ENCODE data around the gene ARRDC5.
"Not testable (repeated sequence)": the region's sequence is repeated elsewhere in the genome, so short reads cannot be mapped to it uniquely, and the experiment has no call there.

ARRDC5 gene

DNA sequence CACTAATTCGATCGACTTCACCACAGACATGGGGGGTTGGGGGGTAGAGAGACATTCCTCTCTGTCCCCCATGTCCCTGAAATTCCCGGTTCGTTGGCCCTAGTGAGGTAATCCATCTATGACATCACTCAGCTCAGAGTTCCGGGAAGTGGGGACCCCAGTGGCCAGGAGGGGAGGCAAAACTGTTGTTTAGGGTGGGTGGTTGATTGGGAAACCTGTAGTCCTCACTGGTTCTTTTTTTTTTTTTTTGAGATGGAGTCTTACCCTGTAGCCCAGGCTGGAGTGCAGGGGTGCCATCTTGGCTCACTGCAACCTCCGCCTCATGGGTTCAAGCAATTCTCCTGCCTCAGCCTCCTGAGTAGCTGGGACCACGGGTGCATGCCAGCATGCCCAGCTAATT, at the start of gene ARRDC5:
ARRDC5 (minus strand) TSS at position 101 of the 400 bp plus-strand sequence; CDS start at position 30, 71 bp downstream.
- no peak for DNase-seq

- no peak for DNase-seq
Observed at GRCh38 chr19:4951656-4952055, 49.0 kb upstream of the ARRDC5 start.

GRCh38 chr19:4950650-4951049, 48.0 kb upstream of the ARRDC5 start:
- not testable (repeated sequence) for DNase-seq

DNA sequence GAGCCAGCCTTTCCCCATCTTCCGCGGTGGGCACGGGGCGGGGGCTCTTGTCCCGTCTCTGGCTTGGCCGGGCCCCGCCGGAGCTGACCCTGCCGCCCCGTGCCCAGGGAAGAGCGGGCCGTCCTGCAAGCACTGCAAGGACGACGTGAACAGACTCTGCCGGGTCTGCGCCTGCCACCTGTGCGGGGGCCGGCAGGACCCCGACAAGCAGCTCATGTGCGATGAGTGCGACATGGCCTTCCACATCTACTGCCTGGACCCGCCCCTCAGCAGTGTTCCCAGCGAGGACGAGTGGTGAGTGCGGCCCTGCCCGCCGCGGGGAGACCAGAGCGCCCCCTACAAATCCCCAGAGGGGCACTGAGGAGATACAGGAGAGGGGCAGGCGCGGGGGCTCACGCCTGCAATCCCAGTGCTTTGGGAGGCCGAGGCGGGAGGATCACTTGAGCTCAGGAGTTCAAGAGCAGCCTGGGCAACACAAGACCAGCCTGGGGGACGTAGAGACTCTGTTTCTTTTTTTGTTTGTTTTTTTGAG, 39.0 kb upstream of the ARRDC5 start:
- DNase-seq = not testable (repeated sequence)

- DNase-seq = no peak
Observed at GRCh38 chr19:4939466-4939865, 36.8 kb upstream of the ARRDC5 start.

DNA sequence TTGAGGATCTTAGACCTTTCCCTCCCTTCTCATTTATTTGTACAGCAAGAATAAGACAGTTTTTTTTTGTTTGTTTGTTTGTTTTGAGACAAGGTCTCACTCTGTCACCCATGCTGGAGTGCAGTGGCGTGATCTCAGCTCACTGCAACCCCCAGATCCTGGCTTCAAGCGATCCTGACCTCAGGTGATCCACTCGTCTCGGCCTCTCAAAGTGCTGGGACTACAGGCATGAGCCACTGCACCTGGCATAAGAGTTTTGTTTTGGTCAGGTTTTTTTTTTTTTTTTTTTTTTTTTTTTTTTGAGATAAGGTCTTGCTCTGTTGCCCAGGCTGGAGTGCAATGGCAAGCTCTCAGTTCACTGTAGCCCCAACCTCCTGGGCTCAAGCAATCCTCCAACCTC, 35.8 kb upstream of the ARRDC5 start:
- not testable (repeated sequence) for DNase-seq

- no peak for DNase-seq
Observed at GRCh38 chr19:4937060-4937459, 34.4 kb upstream of the ARRDC5 start.

DNA sequence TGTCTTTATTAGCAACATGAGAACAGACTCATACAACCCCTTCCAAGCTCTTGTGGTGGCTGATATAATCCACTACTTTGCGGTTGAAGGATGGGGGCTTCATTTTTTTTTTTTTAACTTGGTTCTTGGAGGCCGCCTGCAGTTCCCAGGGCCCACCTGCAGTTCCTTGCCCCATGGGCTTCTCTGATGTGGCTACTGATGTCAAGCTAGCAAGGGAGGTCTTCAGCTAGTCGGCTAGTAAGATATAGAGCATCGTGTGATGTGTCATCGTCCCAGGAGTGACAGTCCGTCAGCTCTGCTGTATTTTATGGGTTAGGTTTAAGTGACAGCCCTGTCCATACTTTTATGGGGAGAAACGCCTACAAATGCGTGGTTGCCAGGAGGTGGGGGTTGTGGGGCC, 32.7 kb upstream of the ARRDC5 start:
- no peak for DNase-seq

GRCh38 chr19:4933528-4933927, 30.8 kb upstream of the ARRDC5 start:
- DNase-seq = no peak

GRCh38 chr19:4932711-4933110, 30.0 kb upstream of the ARRDC5 start:
- DNase-seq = no peak

- DNase-seq = no peak
Observed at GRCh38 chr19:4930664-4931063, 28.0 kb upstream of the ARRDC5 start.

GRCh38 chr19:4929186-4929585, 26.5 kb upstream of the ARRDC5 start:
- no peak for DNase-seq

DNA sequence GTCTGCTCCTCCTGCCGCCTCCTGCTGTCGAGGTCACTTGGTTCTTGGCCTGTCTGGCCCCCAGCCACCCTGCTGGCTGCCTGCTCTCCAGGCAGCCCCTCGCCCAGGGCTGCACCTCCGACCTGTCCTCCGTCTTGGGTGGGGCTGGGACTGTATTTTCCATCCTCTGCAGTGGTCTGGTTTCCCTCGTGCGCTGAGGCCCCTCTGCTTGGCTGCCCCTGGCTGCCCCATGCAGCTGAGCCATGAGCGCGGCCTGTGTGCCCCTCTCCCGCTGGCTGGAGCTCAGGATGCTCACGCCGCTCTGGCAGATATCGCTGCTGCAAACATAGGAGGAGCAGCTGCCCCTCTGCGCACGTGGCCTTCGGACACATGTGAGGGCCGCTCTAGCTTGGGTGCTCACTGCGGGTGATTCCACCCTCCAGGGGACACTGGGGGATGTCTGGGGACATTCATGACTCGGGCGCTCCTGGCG, 20.6 kb upstream of the ARRDC5 start:
- no peak for DNase-seq

- no peak for DNase-seq
Observed at GRCh38 chr19:4922530-4923275, 20.0 kb upstream of the ARRDC5 start.

DNA sequence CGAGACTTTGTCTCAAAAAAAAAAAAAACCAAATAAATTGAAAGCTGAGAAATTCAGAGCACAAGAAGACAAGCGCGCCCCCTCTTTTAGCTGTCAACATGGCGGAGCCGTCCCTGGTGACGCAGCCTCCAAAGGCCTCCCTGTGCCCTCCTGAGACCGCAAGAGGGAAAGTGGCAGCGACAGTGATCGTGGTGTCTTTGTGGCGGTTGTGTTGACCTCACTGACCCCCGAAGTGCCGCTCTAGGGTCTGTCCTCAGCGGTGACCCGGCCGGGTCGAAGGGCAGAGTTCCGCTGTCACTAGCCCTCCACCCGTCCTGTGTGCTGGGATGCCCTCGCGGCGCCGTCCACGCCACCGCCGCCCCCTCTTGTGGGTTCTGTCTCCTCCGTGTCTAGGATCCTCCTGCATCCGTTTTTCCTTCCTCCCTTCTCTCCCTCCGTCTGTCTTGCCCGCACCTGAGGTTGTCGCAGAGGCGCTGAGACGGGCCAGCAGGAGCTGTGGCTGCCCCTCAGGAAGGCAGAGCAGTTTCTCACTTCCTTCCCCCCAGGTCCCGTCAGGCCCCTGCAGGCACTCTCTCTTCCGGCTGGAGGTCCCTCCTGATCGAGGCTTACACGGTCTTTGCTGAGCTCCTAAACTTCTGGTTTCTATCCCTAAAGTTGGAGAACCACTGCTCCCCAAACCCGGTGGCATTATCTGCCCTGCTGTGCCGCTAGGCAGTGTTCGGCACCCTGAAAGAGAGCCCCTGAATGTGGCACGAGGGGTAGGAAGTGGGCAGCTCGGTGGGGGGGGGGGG, 13.8 kb upstream of the ARRDC5 start:
- peak; percentile 57 for DNase-seq

DNA sequence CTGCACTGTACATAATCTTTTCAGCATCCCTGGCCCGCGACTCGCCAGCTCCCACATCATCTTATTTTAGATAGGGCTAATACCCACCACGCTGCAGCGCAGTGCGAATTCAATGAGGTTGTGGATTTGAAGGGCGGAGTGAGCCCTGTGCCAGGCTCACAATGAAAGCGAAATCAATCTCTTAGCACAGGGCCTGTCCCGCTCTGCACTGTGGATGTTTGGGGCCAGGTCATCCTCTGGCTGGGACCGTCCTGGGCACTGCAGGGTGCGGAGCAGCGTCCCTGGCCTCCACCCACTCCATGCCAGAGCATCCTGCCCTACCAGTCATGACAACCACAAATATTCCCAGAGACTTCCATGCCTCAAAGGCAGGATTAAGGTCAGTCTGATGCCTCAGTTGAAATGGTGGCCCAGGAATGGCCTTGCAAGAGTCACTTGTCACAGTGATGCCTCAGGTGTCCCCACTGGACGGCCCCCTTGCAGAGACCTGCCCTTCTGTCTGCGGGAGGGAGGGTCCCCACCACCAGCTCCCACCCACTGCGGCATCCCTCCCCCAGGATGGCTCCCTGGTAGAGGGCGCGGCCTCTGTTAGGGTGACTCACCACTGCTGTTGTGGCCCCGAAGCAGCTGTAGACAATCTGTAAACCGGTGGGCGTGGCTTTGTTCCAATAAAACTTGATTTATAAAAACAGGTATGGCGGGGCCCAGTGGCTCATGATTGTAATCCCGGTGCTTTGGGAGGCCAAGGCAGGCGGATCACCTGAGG, 12.2 kb upstream of the ARRDC5 start:
- DNase-seq = peak; percentile 79

- DNase-seq = peak; percentile 53
Observed at GRCh38 chr19:4913996-4914735, 11.5 kb upstream of the ARRDC5 start.

- DNase-seq = peak; percentile 67
Observed at GRCh38 chr19:4911786-4912672, 9.3 kb upstream of the ARRDC5 start.

GRCh38 chr19:4911314-4911713, 8.6 kb upstream of the ARRDC5 start:
- DNase-seq = no peak

DNA sequence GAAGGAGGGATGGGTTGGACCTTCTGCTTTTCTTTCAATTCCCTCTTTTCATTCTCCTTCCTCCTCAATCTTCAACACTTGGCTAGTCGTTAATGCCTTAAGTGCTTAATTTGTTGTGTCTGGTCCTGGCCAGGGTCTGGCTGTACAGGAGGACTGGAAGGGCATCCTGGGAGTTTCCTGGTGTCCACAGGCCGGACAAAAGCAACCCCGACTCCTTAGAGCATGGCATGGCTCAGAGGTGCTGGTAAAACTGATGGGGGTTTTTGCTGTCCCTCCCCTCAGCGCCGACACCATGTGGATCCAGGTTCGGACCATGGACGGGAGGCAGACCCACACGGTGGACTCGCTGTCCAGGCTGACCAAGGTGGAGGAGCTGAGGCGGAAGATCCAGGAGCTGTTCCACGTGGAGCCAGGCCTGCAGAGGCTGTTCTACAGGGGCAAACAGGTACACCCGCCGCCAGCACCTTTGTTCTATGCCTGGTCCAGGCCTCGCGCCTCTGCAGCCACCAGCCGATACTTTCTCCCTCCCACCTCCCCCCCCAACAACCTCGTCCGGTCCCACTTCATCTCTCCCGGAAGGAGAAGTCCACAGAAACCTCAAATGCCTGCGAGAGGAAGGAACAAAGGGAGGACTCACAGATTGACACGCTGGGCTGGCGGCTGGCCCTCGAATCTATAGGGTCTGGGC, 8.0 kb upstream of the ARRDC5 start:
- DNase-seq = no peak
